ENCODE results near the gene CFAP77.

DNA sequence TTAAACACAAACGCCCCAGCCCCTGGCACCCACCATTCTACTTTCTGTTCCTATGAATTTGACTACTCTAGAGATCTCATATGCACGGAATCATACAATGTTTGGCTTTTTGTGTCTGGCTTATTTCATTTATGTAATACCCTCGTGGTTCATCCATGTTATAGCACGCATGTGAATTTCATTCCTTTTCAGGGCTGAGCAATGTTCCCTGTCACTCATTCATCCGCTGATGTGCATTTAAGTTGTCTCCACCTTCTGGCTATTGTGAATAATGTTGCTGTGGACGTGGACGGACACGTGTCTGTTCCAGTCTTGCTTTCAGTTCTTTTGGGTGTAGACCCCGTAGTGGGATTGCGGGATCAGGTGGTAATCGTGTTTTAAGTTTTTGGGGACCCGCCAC lies 92.5 kb downstream of the CFAP77 start:
- TF ChIP-seq, protein P1, sequence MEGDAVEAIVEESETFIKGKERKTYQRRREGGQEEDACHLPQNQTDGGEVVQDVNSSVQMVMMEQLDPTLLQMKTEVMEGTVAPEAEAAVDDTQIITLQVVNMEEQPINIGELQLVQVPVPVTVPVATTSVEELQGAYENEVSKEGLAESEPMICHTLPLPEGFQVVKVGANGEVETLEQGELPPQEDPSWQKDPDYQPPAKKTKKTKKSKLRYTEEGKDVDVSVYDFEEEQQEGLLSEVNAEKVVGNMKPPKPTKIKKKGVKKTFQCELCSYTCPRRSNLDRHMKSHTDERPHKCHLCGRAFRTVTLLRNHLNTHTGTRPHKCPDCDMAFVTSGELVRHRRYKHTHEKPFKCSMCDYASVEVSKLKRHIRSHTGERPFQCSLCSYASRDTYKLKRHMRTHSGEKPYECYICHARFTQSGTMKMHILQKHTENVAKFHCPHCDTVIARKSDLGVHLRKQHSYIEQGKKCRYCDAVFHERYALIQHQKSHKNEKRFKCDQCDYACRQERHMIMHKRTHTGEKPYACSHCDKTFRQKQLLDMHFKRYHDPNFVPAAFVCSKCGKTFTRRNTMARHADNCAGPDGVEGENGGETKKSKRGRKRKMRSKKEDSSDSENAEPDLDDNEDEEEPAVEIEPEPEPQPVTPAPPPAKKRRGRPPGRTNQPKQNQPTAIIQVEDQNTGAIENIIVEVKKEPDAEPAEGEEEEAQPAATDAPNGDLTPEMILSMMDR (IDR thresholded peaks at IDR 0.05), result no peak
- no peak for TF ChIP-seq POLR2AphosphoS5 (IDR thresholded peaks at IDR 0.05)
- TF ChIP-seq POLR2A (IDR thresholded peaks at IDR 0.05), result no peak

Measured in prostate gland (tissue), 2 donors.